ENCODE data around the gene RINL. TPM values are rescaled to one million over a fixed set of nuclear protein-coding genes. Genes with fewer than 3 reads are reported as not detected.

RINL gene
- polyA plus RNA-seq, 1 of the 3 experiments (the other 2 are of a cell fraction): 3.8 TPM

- Histone ChIP-seq H3K27ac (ENCODE audit: low read depth in 2 of 2, low read length in 1 of 2) (no peak overlapping the region), H3K79me2 (ENCODE audit: insufficient read depth) (peaks cover 81% of the 10 kb centered on the region), H3K9me2 (no peaks in the 10 kb centered on the region), H3K9me3 (no peaks in the 10 kb centered on the region), H3K4me1 (ENCODE audit: control insufficient read depth in 1 of 2, insufficient read depth in 2 of 2, low read depth in 1 of 2, low read length in 1 of 2) (peaks cover 17 to 21% of the 10 kb centered on the region in 2 experiments; a peak in 1 of 4 replicates), H4K20me1 (ENCODE audit: insufficient read depth) (peaks cover 81% of the 10 kb centered on the region), H2AFZ (ENCODE audit: low read depth) (no peak overlapping the region), H3K9ac (no peak overlapping the region), H3F3A (replicated peaks; ENCODE audit: insufficient read depth) (peaks cover 36% of the 10 kb centered on the region), H3K4me3 (ENCODE audit: low read depth in 2 of 2, low read length in 1 of 2) (no peak overlapping the region), H3K4me2 (no peak overlapping the region), H3K27me3 (ENCODE audit: insufficient read depth) (no peaks in the 10 kb centered on the region), H3K36me3 (replicated peaks in 1 of 2; ENCODE audit: control insufficient read depth in 1 of 2, insufficient read depth in 2 of 2, low read length in 1 of 2) (peaks cover 62 to 68% of the 10 kb centered on the region in 2 experiments)
- CTCF ChIA-PET: interaction anchor here (1.2 kb wide), 1 partner anchor 84 kb away, joined by 5 read pairs; the partner anchor contains the start of genes MRPS12 and SARS2
- DNase-seq: no peak
- POLR2A ChIA-PET: interaction anchor here (0.6 kb wide), 1 partner anchor 17 kb away, joined by 3 read pairs; no protein-coding TSS in a partner anchor
- 75% methylated on average over 2 of the region's 2 CpGs for WGBS (ENCODE audit: low lambda C conversion rate)
- TF ChIP-seq YY1 (IDR thresholded peaks at IDR 0.05; ENCODE audit: low read depth): no peak
- no peak for TF ChIP-seq ZBTB33 (IDR thresholded peaks at IDR 0.05; ENCODE audit: borderline replicate concordance, low read depth)
- TF ChIP-seq POLR2AphosphoS5 (IDR thresholded peaks at IDR 0.05; ENCODE audit: low read depth, low read length): no peak
- TF ChIP-seq MAX (IDR thresholded peaks at IDR 0.05; ENCODE audit: low read depth): no peak
- TF ChIP-seq EP300 (IDR thresholded peaks at IDR 0.05; ENCODE audit: borderline replicate concordance in 1 of 2, low read depth in 1 of 2, low read length in 1 of 2): no peak
- no peak for TF ChIP-seq MXI1 (IDR thresholded peaks at IDR 0.05; ENCODE audit: low read depth, low read length)
- TF ChIP-seq FOXM1 (IDR thresholded peaks at IDR 0.05; ENCODE audit: low read depth): no peak
- no peak for TF ChIP-seq CTCF (IDR thresholded peaks at IDR 0.05)
- TF ChIP-seq RFX5 (IDR thresholded peaks at IDR 0.05; ENCODE audit: low read length): no peak
- no peak for TF ChIP-seq USF2 (IDR thresholded peaks at IDR 0.05; ENCODE audit: borderline replicate concordance, low read depth, low read length)
- no peak for TF ChIP-seq TCF12 (IDR thresholded peaks at IDR 0.05)
Measured at GRCh38 chr19:38846097-38846496, 32.0 kb downstream of the RINL start.
